A549 treated with CpdA at 1 μM for 4 hours (cell line): ENCODE data around the gene DPP3. TPM values are rescaled to one million over a fixed set of nuclear protein-coding genes. Genes with fewer than 3 reads are reported as not detected.

Experiments used
- total RNA-seq: library from RNA; stranded (reverse); fragments of 200-300 nt; extraction: Qiagen RNA extraction; gene quantifications from 5 replicates; pipeline ENCODE4 v1.2.3, GENCODE V29; 2022; ENCODE audit warnings: low read depth

Gene DPP3, protein sequence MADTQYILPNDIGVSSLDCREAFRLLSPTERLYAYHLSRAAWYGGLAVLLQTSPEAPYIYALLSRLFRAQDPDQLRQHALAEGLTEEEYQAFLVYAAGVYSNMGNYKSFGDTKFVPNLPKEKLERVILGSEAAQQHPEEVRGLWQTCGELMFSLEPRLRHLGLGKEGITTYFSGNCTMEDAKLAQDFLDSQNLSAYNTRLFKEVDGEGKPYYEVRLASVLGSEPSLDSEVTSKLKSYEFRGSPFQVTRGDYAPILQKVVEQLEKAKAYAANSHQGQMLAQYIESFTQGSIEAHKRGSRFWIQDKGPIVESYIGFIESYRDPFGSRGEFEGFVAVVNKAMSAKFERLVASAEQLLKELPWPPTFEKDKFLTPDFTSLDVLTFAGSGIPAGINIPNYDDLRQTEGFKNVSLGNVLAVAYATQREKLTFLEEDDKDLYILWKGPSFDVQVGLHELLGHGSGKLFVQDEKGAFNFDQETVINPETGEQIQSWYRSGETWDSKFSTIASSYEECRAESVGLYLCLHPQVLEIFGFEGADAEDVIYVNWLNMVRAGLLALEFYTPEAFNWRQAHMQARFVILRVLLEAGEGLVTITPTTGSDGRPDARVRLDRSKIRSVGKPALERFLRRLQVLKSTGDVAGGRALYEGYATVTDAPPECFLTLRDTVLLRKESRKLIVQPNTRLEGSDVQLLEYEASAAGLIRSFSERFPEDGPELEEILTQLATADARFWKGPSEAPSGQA
- total RNA-seq = 47.5 to 58.9 TPM (median 55.8 TPM) in 5 replicates

DNA sequence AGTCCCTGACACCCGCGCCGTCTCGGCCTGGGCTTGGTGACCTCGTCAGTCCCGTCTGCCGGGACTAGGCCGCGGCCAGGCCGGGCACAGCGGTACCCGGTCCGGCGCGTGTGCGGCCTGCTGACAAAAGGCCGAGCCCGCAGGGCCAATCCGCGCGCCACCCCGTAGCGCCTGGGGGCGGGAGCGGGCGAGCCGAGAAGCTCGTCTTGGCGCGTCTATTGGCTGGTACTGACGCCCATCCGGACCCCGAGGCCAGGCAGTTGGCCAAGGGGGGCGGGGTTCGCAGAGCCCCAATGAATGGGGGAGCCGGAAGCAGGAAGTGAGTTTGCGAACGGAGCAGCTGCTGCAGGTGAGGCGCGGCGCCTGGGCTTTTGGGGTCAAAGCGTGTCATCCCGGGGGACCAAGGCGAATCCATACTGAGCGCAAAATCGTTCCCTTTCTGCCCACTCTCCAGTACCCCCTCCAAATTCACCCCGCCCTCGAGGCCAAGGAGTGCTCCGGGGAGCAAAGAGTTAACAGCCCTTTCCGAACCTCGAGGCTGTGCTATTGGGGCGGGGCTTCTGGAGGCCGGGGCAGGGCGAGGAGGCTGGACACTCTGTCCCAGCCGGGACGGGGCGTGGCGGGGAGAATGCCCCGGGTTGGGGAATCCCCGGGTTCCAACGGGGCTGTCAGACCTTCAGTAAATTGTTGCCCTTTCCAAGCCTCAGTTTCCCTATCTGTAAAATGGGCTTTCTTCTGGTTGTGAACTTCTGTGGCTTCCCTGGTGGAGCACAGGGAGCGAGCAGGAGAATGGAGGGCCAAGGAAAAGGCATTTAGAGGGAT lies at the start of gene DPP3:
TSS of gene DPP3 (plus strand) at position 318 of the 822 bp plus-strand sequence. CDS start 1,767 bp downstream, outside the sequence.

DNA sequence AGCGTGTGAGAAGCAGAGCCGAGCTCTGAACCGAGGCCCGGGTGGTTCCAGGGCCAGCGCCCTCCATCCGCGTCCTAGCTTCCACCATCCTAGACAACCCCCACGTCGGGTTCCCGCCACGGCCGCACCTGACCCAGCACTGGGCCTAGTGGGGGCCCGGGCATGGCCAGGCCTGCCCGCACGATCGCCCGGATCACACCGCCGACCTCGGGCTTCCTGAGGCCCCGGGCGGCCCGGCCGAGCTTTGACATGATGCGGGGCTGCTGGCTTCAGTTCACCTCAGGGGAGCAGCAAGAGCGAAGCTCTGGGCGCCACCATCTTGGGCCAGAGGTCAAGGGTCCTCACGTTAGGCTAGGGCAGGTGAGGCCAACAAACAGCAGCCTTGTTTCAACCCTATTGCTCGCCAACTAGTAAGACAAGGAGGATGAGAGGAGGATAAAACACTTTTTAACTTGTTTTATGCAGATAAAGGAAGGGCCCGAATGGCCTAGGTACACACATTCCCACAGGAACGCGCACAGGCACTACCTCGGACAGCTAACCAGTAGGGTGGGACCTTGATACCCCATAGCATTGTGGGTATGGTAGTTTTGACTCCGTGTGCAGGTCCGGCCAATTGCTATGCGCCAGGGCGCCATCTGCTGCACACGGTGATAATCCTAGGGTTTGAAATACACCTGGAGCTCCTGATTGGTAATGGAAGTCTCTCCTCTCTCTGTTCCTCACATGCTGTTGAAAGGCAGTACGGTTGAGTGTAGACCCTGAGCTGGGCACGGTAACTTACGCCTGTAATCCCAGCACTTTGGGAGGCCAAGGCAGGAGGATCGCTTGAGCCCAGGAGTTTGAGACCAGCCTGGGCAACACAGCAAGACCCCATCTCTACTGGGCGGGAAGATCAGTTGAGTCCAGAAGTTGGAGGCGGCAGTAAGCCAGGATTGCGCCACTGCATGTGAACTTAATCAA lies 41.4 kb upstream of the DPP3 start, which contains the start of gene MRPL11:
TSS of gene MRPL11 (minus strand) at position 345 of the 963 bp plus-strand sequence. CDS start at position 251, 94 bp downstream.

DNA sequence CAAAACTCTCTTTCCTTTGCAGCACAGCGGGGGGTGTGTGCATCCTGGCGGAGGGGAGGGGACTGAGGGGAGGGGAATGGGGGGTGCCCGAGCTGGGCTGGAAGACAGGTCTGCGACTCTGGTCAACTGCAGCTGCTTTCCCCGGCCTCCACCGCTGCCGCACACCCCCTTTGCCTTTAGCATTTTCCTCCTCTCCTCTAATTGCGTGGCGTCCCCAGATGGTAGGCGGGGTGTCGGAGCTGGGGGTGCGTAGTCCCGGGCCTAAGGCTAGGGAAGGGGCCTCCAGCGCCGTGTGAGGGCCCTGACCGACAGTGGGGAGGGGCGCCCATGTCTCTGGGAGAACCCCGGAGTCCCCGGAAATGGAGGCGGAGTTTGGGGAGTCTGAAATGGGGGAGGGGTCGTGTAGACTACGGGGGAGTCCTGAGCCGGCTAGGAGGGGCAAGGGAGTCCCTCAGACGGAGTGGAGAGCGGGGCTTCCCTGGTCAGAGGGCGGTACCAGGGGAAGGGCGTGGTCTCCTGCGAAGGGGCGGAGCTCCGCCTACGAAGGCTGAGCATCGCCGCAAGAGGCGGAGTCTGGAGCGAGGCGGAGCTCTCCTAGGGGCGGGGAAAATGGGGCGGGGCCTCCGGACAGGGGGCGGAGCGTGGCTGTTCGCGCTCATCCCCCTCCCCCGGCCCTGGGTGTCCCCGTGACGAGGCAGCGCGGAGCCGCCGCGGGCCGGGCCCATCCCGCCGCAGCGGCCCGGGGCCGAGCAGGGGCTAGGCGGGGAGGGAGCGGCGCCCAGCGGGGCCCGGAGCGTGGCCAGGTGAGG lies 13.8 kb upstream of the DPP3 start, which contains the start of gene PELI3:
TSS of gene PELI3 (plus strand) at position 681 of the 809 bp plus-strand sequence. CDS start 1,224 bp downstream, outside the sequence.

DNA sequence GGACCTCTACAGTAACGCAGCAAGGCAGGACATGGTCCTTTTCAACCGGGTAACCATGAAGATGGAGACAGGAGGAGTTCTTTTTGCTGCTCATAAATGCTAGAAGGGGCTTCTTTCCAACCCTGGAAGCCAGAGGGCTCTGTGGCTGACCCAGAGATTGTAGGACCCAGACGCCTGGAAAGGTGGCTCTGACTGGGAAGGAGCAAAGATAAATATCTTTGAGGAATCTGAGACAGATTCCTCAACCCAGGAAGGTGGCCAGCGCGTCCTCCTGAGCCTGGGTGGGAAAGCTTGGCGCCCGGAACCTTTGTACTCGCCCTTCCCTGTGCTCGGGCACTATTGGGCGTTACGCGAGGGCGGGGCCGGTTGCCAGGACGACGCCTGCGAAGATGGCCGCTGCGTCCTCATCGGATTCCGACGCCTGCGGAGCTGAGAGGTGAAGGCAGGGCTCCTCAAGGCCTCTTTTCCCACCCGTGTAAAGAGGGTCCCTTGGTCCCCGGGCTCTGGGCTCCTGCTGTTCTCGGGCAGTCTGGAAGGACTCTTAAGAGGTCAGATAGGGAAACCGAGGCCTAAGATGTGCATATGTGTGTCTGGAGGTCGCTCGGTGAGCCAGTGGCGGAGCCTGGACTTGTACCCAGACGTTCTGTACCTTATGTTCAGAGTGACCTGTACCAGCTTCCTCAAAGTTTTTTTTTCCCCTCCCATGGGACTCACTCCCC lies 30.2 kb downstream of the DPP3 start, which contains the start of gene BBS1:
TSS of gene BBS1 (plus strand) at position 365 of the 719 bp plus-strand sequence. CDS start at position 390, 25 bp downstream.

DNA sequence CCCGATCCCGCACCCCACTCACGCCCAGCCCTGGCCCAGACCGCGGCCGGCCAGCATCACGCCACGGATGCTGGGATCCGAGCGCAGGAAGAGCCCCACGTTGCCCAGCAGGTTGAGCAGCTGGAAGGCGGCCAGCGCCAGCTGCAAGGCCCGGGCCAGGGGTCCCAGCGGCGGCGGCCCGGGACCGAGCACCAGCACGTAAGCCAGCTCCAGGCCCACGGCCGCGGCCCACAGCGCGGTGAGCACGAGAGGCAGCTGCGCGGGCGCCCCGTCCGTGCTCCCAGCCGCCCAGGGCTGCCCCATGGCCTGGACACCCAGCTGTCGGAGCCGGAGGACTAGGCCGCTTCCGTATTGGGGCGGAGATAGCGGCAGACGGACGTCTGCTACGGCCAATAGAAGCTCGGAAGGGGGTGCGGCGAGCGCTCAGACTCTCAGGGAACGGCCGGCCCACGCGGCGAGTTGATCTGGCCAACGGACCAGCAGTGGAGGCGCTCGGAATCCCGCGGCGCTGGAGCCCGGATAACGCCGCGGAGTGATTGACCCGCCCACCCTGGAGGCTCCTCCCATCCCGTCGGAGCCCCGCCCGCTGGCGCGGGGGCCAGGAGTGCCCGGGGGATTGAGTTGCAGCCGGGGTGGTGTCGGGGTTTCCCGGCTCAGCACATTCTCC lies 65.6 kb downstream of the DPP3 start, which contains the start of gene ZDHHC24:
TSS of gene ZDHHC24 (minus strand) at position 348 of the 667 bp plus-strand sequence. CDS start at position 303, 45 bp downstream.

DNA sequence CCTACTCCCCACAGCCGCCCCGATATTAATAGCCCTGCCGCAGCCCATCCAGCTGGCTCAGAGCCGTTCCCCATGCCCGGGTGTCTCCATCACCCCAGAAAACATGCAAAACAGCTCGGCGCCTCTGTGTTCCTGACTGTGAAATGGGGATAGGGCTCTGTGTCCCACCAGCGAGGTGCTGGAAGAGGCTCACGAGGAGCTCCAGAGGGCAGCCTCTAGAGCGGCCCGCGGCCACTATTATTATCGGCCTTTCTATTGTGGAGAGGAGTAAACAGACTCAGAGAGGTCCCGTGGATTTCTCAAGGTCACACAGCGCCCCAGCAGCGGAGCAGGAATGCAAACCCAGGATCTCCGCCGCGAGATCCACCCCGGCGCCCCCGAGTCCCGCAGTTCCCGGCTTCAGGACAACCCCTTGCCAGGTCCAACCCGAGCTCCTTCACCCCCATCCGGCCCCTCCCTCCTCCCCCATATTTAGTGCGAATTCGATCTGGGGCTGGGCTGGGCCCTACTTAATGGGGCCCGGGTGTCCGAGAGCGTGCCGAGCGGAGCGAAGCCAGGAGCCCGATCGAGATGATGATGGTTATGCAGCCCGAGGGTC lies 66.2 kb downstream of the DPP3 start, which contains the start of gene ACTN3:
TSS of gene ACTN3 (plus strand) at position 536 of the 598 bp plus-strand sequence. CDS start at position 571, 35 bp downstream.

Other genes with a start within 250 kb of the DPP3 start
- gene KLC2, start 222.7 kb upstream of the DPP3 start, total RNA-seq = 35.4 to 46.5 TPM (median 41.2 TPM) in 5 replicates
- 122 to 151 TPM (median 148 TPM) in 5 replicates for gene RAB1B, start 211.8 kb upstream of the DPP3 start, total RNA-seq
- gene CNIH2, start 202.3 kb upstream of the DPP3 start, total RNA-seq = 0.89 to 3.1 TPM (median 2.1 TPM) in 5 replicates
- gene YIF1A, start 191.3 kb upstream of the DPP3 start, total RNA-seq = 79.2 to 122 TPM (median 116 TPM) in 5 replicates
- gene TMEM151A, start 188.5 kb upstream of the DPP3 start, total RNA-seq = 1.9 to 3.8 TPM (median 3.5 TPM) in 5 replicates
- gene CD248, start 163.4 kb upstream of the DPP3 start, total RNA-seq = not detected in 5 replicates
- 28.6 to 42.5 TPM (median 39.3 TPM) in 5 replicates for gene RIN1, start 144.0 kb upstream of the DPP3 start, total RNA-seq
- 82.1 to 102 TPM (median 91.1 TPM) in 5 replicates for gene BRMS1, start 135.3 kb upstream of the DPP3 start, total RNA-seq
- 14.6 to 20.9 TPM (median 18.5 TPM) in 5 replicates for gene B4GAT1, start 132.8 kb upstream of the DPP3 start, total RNA-seq
- 3.2 to 5.0 TPM (median 4.5 TPM) in 5 replicates for gene SLC29A2, start 108.7 kb upstream of the DPP3 start, total RNA-seq
- not detected in 5 replicates for gene NPAS4, start 59.4 kb upstream of the DPP3 start, total RNA-seq
- 82.6 to 118 TPM (median 108 TPM) in 5 replicates for gene MRPL11, start 41.6 kb upstream of the DPP3 start, total RNA-seq
- gene PELI3, start 13.5 kb upstream of the DPP3 start, total RNA-seq = 4.2 to 6.4 TPM (median 4.6 TPM) in 5 replicates
- 7.7 to 11.2 TPM (median 9.1 TPM) in 5 replicates for gene BBS1, start 30.2 kb downstream of the DPP3 start, total RNA-seq
- 7.1 to 14.3 TPM (median 12.0 TPM) in 5 replicates for gene ZDHHC24, start 65.6 kb downstream of the DPP3 start, total RNA-seq
- gene ACTN3, start 66.5 kb downstream of the DPP3 start, total RNA-seq = 0.01 TPM in 1 of 5 replicates, not detected in the others
- gene CTSF, start 88.2 kb downstream of the DPP3 start, total RNA-seq = 28.6 to 39.6 TPM (median 34.1 TPM) in 5 replicates
- gene CCDC87, start 112.6 kb downstream of the DPP3 start, total RNA-seq = 0.51 to 0.89 TPM (median 0.69 TPM) in 5 replicates
- gene CCS, start 112.8 kb downstream of the DPP3 start, total RNA-seq = 24.2 to 30.2 TPM (median 26.9 TPM) in 5 replicates
- 62.2 to 81.0 TPM (median 71.8 TPM) in 5 replicates for gene RBM14, start 136.2 kb downstream of the DPP3 start, total RNA-seq
- gene RBM4, start 158.3 kb downstream of the DPP3 start, total RNA-seq = 132 to 153 TPM (median 141 TPM) in 5 replicates
- 21.5 to 23.4 TPM (median 23.1 TPM) in 5 replicates for gene RBM4B, start 197.5 kb downstream of the DPP3 start, total RNA-seq
- 7.6 to 14.1 TPM (median 9.9 TPM) in 5 replicates for gene SPTBN2, start 248.8 kb downstream of the DPP3 start, total RNA-seq